AG04450 (cell line): Measurements from ENCODE around the gene RELA. TPM values are rescaled to one million over a fixed set of nuclear protein-coding genes. Genes with fewer than 3 reads are reported as not detected.

Experiments used
- CTCF ChIA-PET: fragments of 300-600, 350-600 bp; formaldehyde crosslinking; extraction: SDS; loops from one replicate; lab custom pipeline; 2022; ENCODE audit warnings: antibody characterized with exemption, inconsistent platforms; lab: Charles Lee
- POLR2A ChIA-PET: fragments of 350-600 bp; formaldehyde crosslinking; extraction: SDS; loops from one replicate; lab custom pipeline; 2021; ENCODE audit warnings: antibody characterized with exemption, inconsistent platforms; lab: Yijun Ruan, JAX
- DNase-seq: peaks from one replicate; pipeline ENCODE4 v3.0.0-alpha.2; 2011; ENCODE audit warnings: low read depth, low spot score
- H3K27ac ChIP-seq: one replicate; pipeline ENCODE4 v1.5.1; 2012; ENCODE audit warnings: low read depth, low read length, control low read depth
- H3K27me3 ChIP-seq: one replicate; pipeline ENCODE4 v1.6.0; 2012; ENCODE audit warnings: low read length; ENCODE audit not compliant: control insufficient read depth, insufficient read depth
- H3K4me3 ChIP-seq: 2 replicates; pipeline ENCODE4 v1.5.1; 2011; ENCODE audit warnings: mild to moderate bottlenecking, low read depth, low read length, control low read depth
- H3K9me3 ChIP-seq: 2 replicates; pipeline ENCODE4 v1.5.1; 2012; ENCODE audit warnings: low read length; ENCODE audit not compliant: control insufficient read depth, insufficient read depth
- polyA minus RNA-seq: library from RNA; depleted of rRNA, polyadenylated mRNA; stranded (reverse); fragments of >200 nt; gene quantifications from 2 replicates; pipeline ENCODE4 v1.2.3, GENCODE V29; 2011; rRNA and poly(A)+ RNA removed
- polyA plus RNA-seq: library from polyadenylated mRNA; depleted of rRNA; stranded (reverse); fragments of >200 nt; gene quantifications from 2 replicates; pipeline ENCODE4 v1.2.3, GENCODE V29; 2011; rRNA removed
- TF ChIP-seq, protein P1 (sequence below): IDR thresholded peaks from 2 replicates; pipeline ENCODE4 v1.5.1; 2011; ENCODE audit warnings: low read depth, low read length, control low read depth, inconsistent platforms

The RELA gene
- polyA plus RNA-seq (23.4 and 26.7 TPM in 2 replicates), polyA minus RNA-seq (28.0 and 41.4 TPM in 2 replicates)

GRCh38 chr11:65662799-65663638 is at the start of gene RELA:
TSS of gene RELA (minus strand) at chr11:65662916. CDS start at chr11:65662832, 84 bp downstream.
- peak within 1 kb of the TSS; percentile 98 for H3K4me3 ChIP-seq
- no peaks in the 10 kb centered on the region for H3K9me3 ChIP-seq
- TF ChIP-seq, protein P1, sequence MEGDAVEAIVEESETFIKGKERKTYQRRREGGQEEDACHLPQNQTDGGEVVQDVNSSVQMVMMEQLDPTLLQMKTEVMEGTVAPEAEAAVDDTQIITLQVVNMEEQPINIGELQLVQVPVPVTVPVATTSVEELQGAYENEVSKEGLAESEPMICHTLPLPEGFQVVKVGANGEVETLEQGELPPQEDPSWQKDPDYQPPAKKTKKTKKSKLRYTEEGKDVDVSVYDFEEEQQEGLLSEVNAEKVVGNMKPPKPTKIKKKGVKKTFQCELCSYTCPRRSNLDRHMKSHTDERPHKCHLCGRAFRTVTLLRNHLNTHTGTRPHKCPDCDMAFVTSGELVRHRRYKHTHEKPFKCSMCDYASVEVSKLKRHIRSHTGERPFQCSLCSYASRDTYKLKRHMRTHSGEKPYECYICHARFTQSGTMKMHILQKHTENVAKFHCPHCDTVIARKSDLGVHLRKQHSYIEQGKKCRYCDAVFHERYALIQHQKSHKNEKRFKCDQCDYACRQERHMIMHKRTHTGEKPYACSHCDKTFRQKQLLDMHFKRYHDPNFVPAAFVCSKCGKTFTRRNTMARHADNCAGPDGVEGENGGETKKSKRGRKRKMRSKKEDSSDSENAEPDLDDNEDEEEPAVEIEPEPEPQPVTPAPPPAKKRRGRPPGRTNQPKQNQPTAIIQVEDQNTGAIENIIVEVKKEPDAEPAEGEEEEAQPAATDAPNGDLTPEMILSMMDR: no peak
- no peaks in the 10 kb centered on the region for H3K27me3 ChIP-seq
- CTCF ChIA-PET: interaction anchor here (0.6 to 1.1 kb wide), 5 partner anchors 26 to 299 kb away, joined by 3 to 5 read pairs (median 4); partner anchors contain the start of gene FIBP
- H3K27ac ChIP-seq: peak within 1 kb of the TSS; percentile 98
- POLR2A ChIA-PET: interaction anchor here (0.5 to 3.0 kb wide), 10 partner anchors 10 to 253 kb away, joined by 3 to 24 read pairs (median 4); partner anchors contain the start of genes KAT5, PCNX3 and SIPA1
- DNase-seq: peak; percentile 87

- Histone ChIP-seq H3K9me3 (no peaks in the 10 kb centered on the region), H3K27ac (peak within 1 kb of the TSS; percentile 99), H3K4me3 (peak within 1 kb of the TSS; percentile 84), H3K27me3 (peaks cover 5% of the 10 kb centered on the region)
- ChIA-PET POLR2A (interaction anchor here (0.6 to 2.0 kb wide), 21 partner anchors 9 to 290 kb away, joined by 3 to 19 read pairs (median 4); partner anchors contain the start of genes AP5B1, BANF1, CCDC85B and CFL1), CTCF (interaction anchor here (0.6 to 4.5 kb wide), 30 partner anchors 8 to 333 kb away, joined by 3 to 59 read pairs (median 5); partner anchors contain the start of genes AP5B1, FIBP, MUS81 and RELA)
- TF ChIP-seq, protein P1: peak; percentile 98
- DNase-seq: peak; percentile 96
These were observed 49.3 kb upstream of the RELA start, which contains the start of gene KAT5 for GRCh38 chr11:65711785-65712632. TSS of gene KAT5 (plus strand) at chr11:65712252. CDS start at chr11:65712268, 16 bp downstream.

GRCh38 chr11:65710421-65710820 is 47.7 kb upstream of the RELA start:
- CTCF ChIA-PET: interaction anchor here (1.8 to 4.5 kb wide), 2 partner anchors 107 to 312 kb away, joined by 4 to 59 read pairs; no protein-coding TSS in a partner anchor
- no peak for DNase-seq
- no peak overlapping the region for H3K4me3 ChIP-seq
- TF ChIP-seq, protein P1: no peak
- no peak overlapping the region for H3K27ac ChIP-seq
- H3K27me3 ChIP-seq: peaks cover 6% of the 10 kb centered on the region
- H3K9me3 ChIP-seq: no peaks in the 10 kb centered on the region
- POLR2A ChIA-PET: no interaction called here

- ChIA-PET POLR2A (interaction anchor here (0.7 kb wide), 1 partner anchor 313 kb away, joined by 5 read pairs; no protein-coding TSS in a partner anchor), CTCF (interaction anchor here (0.6 to 4.5 kb wide), 2 partner anchors 108 to 115 kb away, joined by 4 to 59 read pairs; no protein-coding TSS in a partner anchor)
- peaks cover 7% of the 10 kb centered on the region for H3K27me3 ChIP-seq
- no peaks in the 10 kb centered on the region for H3K9me3 ChIP-seq
- no peak overlapping the region for H3K27ac ChIP-seq
- no peak for DNase-seq
- H3K4me3 ChIP-seq: no peak overlapping the region
- TF ChIP-seq, protein P1: no peak
These were observed 46.9 kb upstream of the RELA start for GRCh38 chr11:65709661-65710060.
